GM12878 (cell line): Measurements from ENCODE around the gene ARFRP1. TPM values are rescaled to one million over a fixed set of nuclear protein-coding genes. Genes with fewer than 3 reads are reported as not detected.

Source experiments
- ATAC-seq: fragments of 200-7000 bp; cut with Tn5 transposase; 3 replicates; pipeline ENCODE4 v1.9.1; 2020; ENCODE audit warnings: mild to moderate bottlenecking, moderate library complexity
- BruUV-seq: library from RNA; stranded (reverse); fragments of 400-500 nt; replicated peaks from 2 replicates; lab custom pipeline; 2021; lab: Mats Ljungman, UMichigan
- CTCF ChIA-PET: fragments of 300-600 bp; sonication (Branson Sonifier 250); formaldehyde crosslinking; extraction: SDS; loops from one replicate; lab custom pipeline; 2021; ENCODE audit warnings: inconsistent platforms; lab: Yijun Ruan, JAX
- POLR2A ChIA-PET: fragments of 350-600 bp; formaldehyde crosslinking; extraction: SDS; loops from one replicate; lab custom pipeline; 2021; ENCODE audit warnings: inconsistent platforms; lab: Charles Lee
- RAD21 ChIA-PET: fragments of 300-600 bp; sonication (Branson Sonifier 250); formaldehyde crosslinking; loops from one replicate; lab custom pipeline; 2023; ENCODE audit warnings: antibody characterized with exemption; ENCODE audit not compliant: unreplicated experiment; lab: Charles Lee
- SMC1A ChIA-PET: fragments of 300-600 bp; sonication (Branson Sonifier 250); formaldehyde crosslinking; loops from one replicate; lab custom pipeline; 2023; ENCODE audit not compliant: unreplicated experiment, uncharacterized antibody; lab: Charles Lee
- DNase-seq: peaks from one replicate; pipeline ENCODE4 v3.0.0-alpha.2; 2011; ENCODE audit warnings: low read depth, low spot score
- FAIRE-seq: peaks from 3 replicates; lab custom pipeline; 2011; peaks lifted over from hg19 to GRCh38; lab: Jason Lieb, UNC
- H2AFZ ChIP-seq: 2 replicates; pipeline ENCODE4 v1.6.0; 2011; ENCODE audit warnings: low read depth, low read length, control low read depth; ENCODE audit not compliant: control insufficient read depth
- H3K27ac ChIP-seq: 2 replicates; pipeline ENCODE4 v1.5.1; 2011; ENCODE audit warnings: control low read depth; ENCODE audit not compliant: control insufficient read depth, insufficient read depth
- H3K27me3 ChIP-seq, 2 experiments: replicated peaks in 1 of 2; 2 replicates each; pipeline versions ENCODE4 v1.6.0 to v1.6.1; 2011; ENCODE audit warnings: low read length in 1 of 2; ENCODE audit not compliant: control insufficient read depth in 2 of 2, insufficient read depth in 2 of 2
- H3K36me3 ChIP-seq, 2 experiments: 2 replicates each; pipeline ENCODE4 v1.5.1; 2011; ENCODE audit warnings: low read length in 1 of 2; ENCODE audit not compliant: control insufficient read depth in 2 of 2, insufficient read depth in 2 of 2
- H3K4me1 ChIP-seq: 2 replicates; pipeline ENCODE4 v1.6.1; 2011; ENCODE audit warnings: mild to moderate bottlenecking, low read length, moderate library complexity, mixed read lengths; ENCODE audit not compliant: control insufficient read depth, insufficient read depth
- H3K4me2 ChIP-seq: 2 replicates; pipeline ENCODE4 v1.6.0; 2011; ENCODE audit warnings: control low read depth; ENCODE audit not compliant: control insufficient read depth, insufficient read depth
- H3K4me3 ChIP-seq: fragments of 200-600 bp; sonication (generic); 2 replicates; pipeline ENCODE4 v1.5.1; 2016
- H3K79me2 ChIP-seq: 2 replicates; pipeline ENCODE4 v1.6.0; 2011; ENCODE audit warnings: low read length; ENCODE audit not compliant: control insufficient read depth, insufficient read depth
- H3K9ac ChIP-seq: 2 replicates; pipeline ENCODE4 v1.8.0; 2011; ENCODE audit warnings: low read length, control low read depth, mixed read lengths; ENCODE audit not compliant: control insufficient read depth, insufficient read depth
- H3K9me3 ChIP-seq: replicated peaks from 3 replicates; pipeline ENCODE4 v1.5.1; 2011; ENCODE audit warnings: mild to moderate bottlenecking, low read length; ENCODE audit not compliant: control insufficient read depth, insufficient read depth
- H4K20me1 ChIP-seq: 2 replicates; pipeline ENCODE4 v1.6.0; 2011; ENCODE audit not compliant: control insufficient read depth, insufficient read depth
- CBX3 ChIP-seq: fragments of 200-600 bp; sonication (generic); IDR thresholded peaks from 2 replicates; pipeline ENCODE4 v1.6.1; 2016; ENCODE audit warnings: low read depth, borderline replicate concordance
- POLR2A ChIP-seq: IDR thresholded peaks from 2 replicates; pipeline ENCODE4 v1.6.1; 2011; ENCODE audit warnings: low read depth, mild to moderate bottlenecking, low read length
- SRF ChIP-seq, 2 experiments: IDR thresholded peaks; 2 replicates each; pipeline ENCODE4 v1.6.1; 2011; ENCODE audit warnings: low read depth in 2 of 2, low read length in 2 of 2, mild to moderate bottlenecking in 1 of 2, moderate library complexity in 1 of 2
- WGBS: methylation state at CpG from one replicate; pipeline ENCODE4 v1.1.6; 2016; ENCODE audit warnings: low lambda C conversion rate; ENCODE audit not compliant: insufficient replicate concordance, insufficient coverage; ENCODE audit errors: missing lambda C conversion rate; 5-methylcytosine and 5-hydroxymethylcytosine counted together
- in situ Hi-C: fragments of 300-500 bp; cut with MboI; formaldehyde crosslinking; loops from 9 replicates; pipeline ENCODE4 v1.14.3; 2018; ENCODE audit warnings: mixed read lengths
- intact Hi-C: fragments of 100-400 bp; cut with micrococcal nuclease; formaldehyde crosslinking; loops from one replicate; pipeline ENCODE4 v1.14.2; 2022; ENCODE audit not compliant: unreplicated experiment
- polyA plus RNA-seq, 11 experiments: library from polyadenylated mRNA; depleted of rRNA in 4 of 11; unstranded in 6 of 11; stranded (reverse) in 5 of 11; fragments of >200 nt; fragmentation: Nextera tagmentation in 4 of 11; fragmentation: Illumina TruSeq in 1 of 11; extraction: Ambion mirVana in 4 of 11; extraction: Trizol in 1 of 11; gene quantifications; 1 replicate in 1 of 11; 2 replicates in 10 of 11; pipeline versions ENCODE4 v1.2.1 to v1.2.3, GENCODE V29; 2011 to 2016; ENCODE audit warnings: inconsistent platforms in 2 of 11, missing spikeins in 2 of 11, low read depth in 1 of 11
- total RNA-seq, 4 experiments: library from RNA; depleted of rRNA in 3 of 4; stranded (reverse); fragments of >200 nt in 3 of 4; fragmentation: Illumina TruSeq in 1 of 4; extraction: Trizol in 1 of 4; gene quantifications; 2 replicates each; pipeline versions ENCODE4 v1.2.1 to v1.2.3, GENCODE V29; 2013 to 2021
- TF ChIP-seq, protein P1 (sequence below): IDR thresholded peaks from 2 replicates; pipeline ENCODE4 v1.6.1; 2011; ENCODE audit warnings: borderline replicate concordance, low read depth, mild to moderate bottlenecking, moderate library complexity, low read length; ENCODE audit not compliant: insufficient read depth, poor library complexity, severe bottlenecking
- TF ChIP-seq, protein P2 (sequence below): fragments of 450-650 bp; IDR thresholded peaks from 2 replicates; pipeline ENCODE4 v1.6.1; 2017; ENCODE audit warnings: mild to moderate bottlenecking

ARFRP1 gene
- total and polyA plus RNA-seq, 10 of the 15 experiments (the other 5 are each of a cell fraction or from before 2014, with no cell fraction given) = 0.37 to 71.7 (median 34.6) TPM

DNA sequence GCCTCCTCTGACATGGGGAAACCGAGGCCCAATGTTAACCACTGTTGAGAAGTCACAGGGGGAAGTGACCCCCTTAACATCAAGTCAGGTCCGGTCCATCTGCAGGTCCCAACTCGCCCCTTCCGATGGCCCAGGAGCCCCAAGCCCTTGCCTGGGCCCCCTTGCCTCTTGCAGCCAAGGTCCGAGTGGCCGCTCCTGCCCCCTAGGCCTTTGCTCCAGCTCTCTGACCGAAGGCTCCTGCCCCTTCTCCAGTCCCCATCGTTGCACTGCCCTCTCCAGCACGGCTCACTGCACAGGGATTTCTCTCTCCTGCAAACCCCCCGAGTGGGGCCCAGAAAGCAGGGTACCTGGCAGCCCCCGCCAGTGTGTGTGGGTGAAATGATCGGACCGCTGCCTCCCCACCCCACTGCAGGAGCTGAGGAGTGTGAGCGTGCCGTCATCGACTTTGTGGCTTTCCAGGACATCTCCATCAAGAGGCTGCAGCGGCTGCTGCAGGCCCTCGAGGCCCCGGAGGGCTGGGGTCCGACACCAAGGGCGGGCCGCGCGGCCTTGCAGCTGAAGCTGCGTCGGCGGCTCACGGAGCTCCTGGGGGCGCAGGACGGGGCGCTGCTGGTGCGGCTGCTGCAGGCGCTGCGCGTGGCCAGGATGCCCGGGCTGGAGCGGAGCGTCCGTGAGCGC lies 9.8 kb downstream of the ARFRP1 start:
- Histone ChIP-seq H3K27me3 (no peaks in the 10 kb centered on the region), H3K27ac (no peak overlapping the region), H3K4me2 (no peak overlapping the region), H4K20me1 (no peaks in the 10 kb centered on the region), H3K9ac (no peak overlapping the region), H3K36me3 (no peaks in the 10 kb centered on the region; a peak in 1 of 4 replicates), H3K4me3 (no peak overlapping the region), H3K4me1 (peaks cover 16% of the 10 kb centered on the region), H3K79me2 (no peaks in the 10 kb centered on the region), H2AFZ (no peak overlapping the region), H3K9me3 (no peaks in the 10 kb centered on the region)
- TF ChIP-seq, protein P1, sequence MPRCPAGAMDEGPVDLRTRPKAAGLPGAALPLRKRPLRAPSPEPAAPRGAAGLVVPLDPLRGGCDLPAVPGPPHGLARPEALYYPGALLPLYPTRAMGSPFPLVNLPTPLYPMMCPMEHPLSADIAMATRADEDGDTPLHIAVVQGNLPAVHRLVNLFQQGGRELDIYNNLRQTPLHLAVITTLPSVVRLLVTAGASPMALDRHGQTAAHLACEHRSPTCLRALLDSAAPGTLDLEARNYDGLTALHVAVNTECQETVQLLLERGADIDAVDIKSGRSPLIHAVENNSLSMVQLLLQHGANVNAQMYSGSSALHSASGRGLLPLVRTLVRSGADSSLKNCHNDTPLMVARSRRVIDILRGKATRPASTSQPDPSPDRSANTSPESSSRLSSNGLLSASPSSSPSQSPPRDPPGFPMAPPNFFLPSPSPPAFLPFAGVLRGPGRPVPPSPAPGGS = peak; percentile 10
- TF ChIP-seq POLR2A (peak; percentile 49), SRF (IDR thresholded peaks at IDR 0.05; ENCODE audit: low read depth in 2 of 2, low read length in 2 of 2) (no peak), CBX3 (no peak)
- TF ChIP-seq, protein P2, sequence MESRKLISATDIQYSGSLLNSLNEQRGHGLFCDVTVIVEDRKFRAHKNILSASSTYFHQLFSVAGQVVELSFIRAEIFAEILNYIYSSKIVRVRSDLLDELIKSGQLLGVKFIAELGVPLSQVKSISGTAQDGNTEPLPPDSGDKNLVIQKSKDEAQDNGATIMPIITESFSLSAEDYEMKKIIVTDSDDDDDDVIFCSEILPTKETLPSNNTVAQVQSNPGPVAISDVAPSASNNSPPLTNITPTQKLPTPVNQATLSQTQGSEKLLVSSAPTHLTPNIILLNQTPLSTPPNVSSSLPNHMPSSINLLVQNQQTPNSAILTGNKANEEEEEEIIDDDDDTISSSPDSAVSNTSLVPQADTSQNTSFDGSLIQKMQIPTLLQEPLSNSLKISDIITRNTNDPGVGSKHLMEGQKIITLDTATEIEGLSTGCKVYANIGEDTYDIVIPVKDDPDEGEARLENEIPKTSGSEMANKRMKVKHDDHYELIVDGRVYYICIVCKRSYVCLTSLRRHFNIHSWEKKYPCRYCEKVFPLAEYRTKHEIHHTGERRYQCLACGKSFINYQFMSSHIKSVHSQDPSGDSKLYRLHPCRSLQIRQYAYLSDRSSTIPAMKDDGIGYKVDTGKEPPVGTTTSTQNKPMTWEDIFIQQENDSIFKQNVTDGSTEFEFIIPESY = no peak
- SMC1A ChIA-PET = interaction anchor here (1.6 kb wide), 2 partner anchors 38 to 160 kb away, joined by 3 to 4 read pairs; partner anchors contain the start of gene LIME1
- CTCF ChIA-PET = interaction anchor here (1.6 kb wide), 1 partner anchor 10 kb away, joined by 8 read pairs; the partner anchor contains the start of genes ARFRP1 and ZGPAT
- FAIRE-seq (no peak), ATAC-seq (no peak), DNase-seq (no peak)
- no TSS peak for BruUV-seq
- RAD21 ChIA-PET = interaction anchor here (0.6 to 1.6 kb wide), 5 partner anchors 10 to 500 kb away, joined by 3 to 4 read pairs (median 3); partner anchors contain the start of genes ARFRP1, TPD52L2 and ZGPAT
- 98% methylated on average over 24 of the region's 40 CpGs for WGBS
- POLR2A ChIA-PET = interaction anchor here (1.6 kb wide), 1 partner anchor 123 kb away, joined by 7 read pairs; no protein-coding TSS in a partner anchor
- intact Hi-C loops (loop anchor here (2.0 kb wide), 1 partner anchor 89 kb away; no protein-coding TSS in a partner anchor), in situ Hi-C loops (no loop called here)
